ENCODE results near the gene CHST2.

CHST2 gene

DNA sequence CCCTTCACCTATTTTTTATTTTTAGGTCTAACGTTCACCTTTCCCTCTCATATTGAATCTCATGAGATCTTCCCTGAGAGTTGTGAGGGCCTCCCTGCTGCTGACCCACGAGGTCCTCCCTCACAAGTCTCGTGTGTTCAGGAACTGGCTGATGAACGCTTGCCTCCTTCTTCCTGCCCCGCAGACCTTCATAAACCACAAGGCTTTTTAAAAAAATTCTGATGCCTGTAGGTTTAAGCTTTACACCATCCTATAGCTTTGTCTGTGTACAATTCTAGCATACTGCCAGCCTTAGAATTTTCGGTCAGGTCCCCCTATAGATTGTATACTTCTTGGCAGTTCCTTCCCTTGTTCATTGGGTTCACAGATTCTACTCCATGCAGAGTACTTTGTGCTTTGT, 50.5 kb downstream of the CHST2 start:
- DNase-seq, result no peak

- no peak for DNase-seq
Observed at GRCh38 chr3:143170676-143171075, 51.1 kb downstream of the CHST2 start.

DNA sequence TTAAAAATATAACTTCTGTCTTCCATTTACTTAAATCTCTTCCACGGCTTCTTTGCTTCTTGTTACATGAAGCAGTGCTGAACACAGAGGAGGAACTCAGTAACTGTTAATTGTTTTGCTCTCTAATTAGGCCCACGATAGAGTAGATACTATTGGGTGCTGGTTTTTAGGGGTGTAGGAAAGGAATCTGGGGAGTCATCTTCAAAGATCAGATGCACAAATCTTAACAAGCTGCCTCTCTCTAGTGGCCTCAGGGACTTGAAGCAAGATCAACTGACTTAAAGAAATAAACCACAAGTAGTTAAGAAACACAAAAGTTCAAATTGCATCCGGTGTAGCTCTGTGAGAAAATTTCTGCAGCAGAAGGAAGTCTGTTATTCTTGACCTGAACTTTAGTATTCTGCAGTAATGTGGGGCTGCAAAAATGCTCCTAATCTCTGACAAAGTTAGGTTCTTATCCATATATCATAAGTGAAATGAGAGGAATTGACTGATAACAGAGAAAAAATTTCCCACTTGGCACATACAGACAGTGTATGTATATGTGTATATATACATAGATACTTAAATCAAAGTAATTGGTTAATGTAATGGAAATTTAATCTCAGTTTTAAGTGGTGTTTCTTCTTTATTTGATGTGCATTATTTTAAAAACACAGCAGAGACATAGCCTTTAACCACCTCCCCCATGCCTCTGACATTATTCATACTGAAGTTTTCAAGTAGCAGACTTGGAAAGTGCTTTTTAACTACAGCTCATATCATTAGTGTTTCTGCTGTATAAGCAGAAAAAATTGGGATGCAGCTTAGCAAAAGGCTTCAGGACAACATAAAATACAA, 51.8 kb downstream of the CHST2 start:
- DNase-seq, result no peak

DNA sequence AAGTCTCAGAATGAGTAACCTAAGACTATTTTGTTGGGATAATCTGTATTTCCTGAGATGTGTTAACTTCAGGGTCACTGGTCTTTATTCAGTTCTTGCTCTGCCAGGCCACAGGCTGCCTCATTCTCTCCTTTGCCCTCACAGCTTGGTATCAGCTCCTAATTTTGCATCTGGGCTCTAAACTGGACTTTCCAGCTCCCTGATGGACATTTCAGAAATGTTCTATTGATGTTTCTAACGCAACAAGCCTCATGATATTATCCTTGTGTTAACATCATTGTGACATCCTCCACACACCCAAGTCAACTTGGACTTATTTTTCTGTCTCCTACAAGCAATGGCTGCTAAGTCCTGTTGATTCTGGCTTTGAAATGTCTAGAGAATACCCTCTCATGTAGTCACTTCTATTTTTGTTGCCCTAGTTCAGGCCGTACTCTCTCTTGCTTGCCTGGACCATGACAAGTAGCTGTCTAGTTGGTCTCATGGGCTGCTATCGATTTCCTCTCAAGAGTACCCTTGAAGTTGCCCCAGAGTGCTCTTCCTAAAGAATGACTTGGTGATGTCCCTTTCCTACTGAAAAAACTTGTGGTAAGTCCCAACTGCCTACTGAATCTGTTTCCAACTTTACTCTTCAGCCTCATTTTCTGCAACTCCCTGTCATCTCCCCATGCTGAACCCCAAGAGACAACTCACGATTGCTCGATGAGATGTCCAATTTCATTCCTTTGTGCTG, 52.7 kb downstream of the CHST2 start:
- DNase-seq, result no peak

DNA sequence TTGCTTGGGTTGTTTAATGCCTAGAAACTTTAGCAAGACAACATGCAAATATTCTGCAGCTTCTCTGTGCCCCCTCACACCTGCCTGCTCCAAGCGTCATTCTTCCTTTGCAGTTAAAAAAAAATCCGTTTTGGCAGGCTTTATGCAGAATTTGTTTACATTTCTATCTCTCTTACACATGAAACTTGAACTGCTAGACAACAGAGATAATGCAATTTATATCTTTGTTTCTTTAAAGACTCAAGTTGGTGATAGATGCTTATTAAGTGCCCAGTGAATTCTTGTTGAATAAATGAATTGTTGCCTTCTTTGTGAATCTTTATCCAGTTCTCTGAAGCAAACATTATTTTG, 53.2 kb downstream of the CHST2 start:
- no peak for DNase-seq

DNA sequence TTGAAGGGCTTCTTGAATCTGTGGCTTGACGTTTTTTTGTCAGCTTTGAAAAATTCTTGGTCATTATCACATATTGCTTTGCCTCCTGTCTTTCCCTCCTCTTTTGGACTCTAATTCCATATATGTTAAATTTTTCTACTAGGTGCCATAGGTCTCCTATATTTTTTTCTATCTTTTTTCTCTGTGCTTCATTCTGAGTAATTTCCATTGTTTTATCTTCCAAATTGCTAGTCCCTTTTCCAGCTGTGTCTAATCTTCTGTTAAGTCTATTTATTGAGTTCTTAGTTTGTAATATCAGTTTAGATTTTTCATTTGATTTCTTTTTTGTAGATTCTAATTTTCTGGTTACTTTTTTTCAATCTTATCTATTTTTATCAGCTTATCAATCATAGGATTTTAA, 53.7 kb downstream of the CHST2 start:
- DNase-seq, result no peak

Data from NCI-H2107 (cell line).